Brain pericyte (primary cell): ENCODE results near the gene NR3C1.
"Not testable (repeated sequence)": the region's sequence is repeated elsewhere in the genome, so short reads cannot be mapped to it uniquely, and the experiment has no call there.

Experiments
- DNase-seq: peaks from one replicate; pipeline ENCODE4 v3.0.0-alpha.2; 2012; ENCODE audit warnings: low read depth, low spot score

NR3C1 gene

GRCh38 chr5:143338658-143339366, 64.7 kb downstream of the NR3C1 start:
- no peak for DNase-seq

DNA sequence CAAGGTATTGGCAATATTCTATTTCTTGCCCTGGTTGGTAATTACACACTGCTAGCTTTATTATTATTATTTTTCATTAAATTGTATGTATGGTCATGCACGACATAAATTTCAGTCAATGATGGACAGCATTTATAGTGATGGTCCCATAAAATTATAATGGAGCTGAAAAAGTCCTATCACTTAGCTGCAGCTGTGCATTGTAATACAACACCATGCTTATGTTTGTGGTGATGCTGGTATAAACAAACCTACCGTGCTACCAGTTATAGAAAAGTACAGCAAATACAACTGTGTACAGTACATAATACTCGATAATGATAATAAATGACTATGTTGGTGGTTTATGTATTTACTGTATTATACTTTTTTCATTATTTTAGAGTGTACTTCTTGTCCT, 65.5 kb downstream of the NR3C1 start:
- no peak for DNase-seq

DNA sequence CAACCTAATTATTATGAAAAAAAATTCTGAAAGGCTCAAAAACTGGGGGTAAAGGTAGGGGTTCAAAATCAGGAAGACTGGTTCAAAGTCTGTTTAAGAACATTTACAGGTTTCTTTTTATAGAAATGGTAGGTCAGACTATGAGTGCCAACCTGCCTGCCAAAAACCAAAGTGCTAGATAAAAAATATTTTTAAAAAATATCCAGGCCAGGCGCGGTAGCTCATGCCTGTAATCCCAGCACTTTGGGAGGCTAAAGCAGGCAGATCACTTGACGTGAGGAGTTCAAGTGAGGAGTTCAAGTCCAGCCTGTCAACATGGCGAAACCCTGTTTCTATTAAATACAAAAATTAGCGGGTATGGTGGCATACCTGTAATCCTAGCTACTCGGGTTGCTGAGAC, 67.0 kb downstream of the NR3C1 start:
- DNase-seq: no peak

DNA sequence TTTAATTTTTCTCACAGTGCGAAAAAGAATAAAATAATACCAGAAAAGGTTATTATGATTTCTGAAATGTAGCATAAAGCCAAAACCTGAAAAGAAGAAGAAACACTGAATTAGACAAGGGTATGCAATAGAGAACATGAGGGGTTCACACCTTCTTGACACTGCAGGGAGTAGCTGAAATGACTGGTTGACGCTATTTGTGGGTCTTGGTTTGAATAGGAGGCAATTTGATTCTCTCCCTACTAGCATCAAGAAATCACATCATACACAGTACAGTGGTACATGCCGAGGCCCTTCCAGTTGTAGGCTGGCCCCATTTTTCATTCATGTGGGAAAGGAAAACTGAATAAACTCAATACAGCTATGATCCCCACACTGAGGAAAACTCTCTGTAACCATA, 68.6 kb downstream of the NR3C1 start:
- DNase-seq: no peak

GRCh38 chr5:143334380-143334779, 69.1 kb downstream of the NR3C1 start:
- DNase-seq: not testable (repeated sequence)

GRCh38 chr5:143331956-143332355, 71.5 kb downstream of the NR3C1 start:
- DNase-seq: no peak

- DNase-seq: no peak
These were observed 73.6 kb downstream of the NR3C1 start for GRCh38 chr5:143329843-143330242.

DNA sequence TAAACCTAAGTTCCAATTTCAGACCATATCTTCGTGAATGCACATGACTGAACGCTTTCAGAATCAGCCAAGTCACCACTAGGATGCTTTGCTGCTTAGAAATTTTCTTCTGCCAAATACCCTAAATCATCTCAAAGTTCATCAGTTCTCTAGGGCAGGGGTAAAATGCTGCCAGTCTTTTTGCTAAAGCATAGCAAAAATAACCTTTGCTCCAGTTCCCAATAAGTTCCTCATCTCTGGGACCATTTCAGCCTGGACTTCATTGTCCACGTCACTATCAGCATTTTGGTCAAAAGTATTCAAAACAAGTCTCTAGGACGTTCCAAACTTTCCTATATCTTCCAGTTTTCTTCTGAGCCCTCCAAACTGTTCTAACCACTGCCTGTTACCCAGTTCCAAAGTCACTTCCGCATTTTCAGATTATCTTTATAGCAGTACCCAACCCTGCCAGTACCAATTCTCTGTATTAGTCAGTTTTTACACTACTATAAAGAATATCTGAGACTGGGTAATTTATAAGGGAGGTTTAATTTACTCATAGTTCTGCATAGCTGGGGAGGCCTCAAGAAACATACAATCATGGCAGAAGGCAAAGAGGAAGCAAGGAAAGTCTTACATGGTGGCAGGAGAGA, 74.8 kb downstream of the NR3C1 start:
- no peak for DNase-seq

GRCh38 chr5:143325086-143325485, 78.4 kb downstream of the NR3C1 start:
- not testable (repeated sequence) for DNase-seq

GRCh38 chr5:143322931-143323630, 80.4 kb downstream of the NR3C1 start:
- DNase-seq: not testable (repeated sequence)

DNA sequence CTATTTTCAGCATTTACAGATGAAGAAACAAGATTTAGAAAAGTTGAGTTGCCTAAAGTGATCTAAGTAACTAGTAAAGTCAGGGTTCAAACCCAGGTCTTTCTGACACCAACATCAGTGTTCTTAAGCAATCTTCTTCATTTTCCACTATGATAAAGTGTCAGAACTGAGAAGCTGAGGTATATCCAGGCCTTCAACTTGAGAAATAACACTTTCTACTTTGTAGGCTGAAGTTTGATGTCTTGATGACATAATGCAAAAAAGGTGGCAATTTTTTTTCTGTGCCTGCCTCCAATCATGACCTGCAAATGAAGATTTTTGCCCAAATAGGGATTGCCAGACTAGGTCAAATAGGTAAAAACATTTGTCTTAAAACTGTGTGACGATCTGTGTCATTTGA, 81.3 kb downstream of the NR3C1 start:
- no peak for DNase-seq

GRCh38 chr5:143319437-143320227, 83.9 kb downstream of the NR3C1 start:
- no peak for DNase-seq

DNA sequence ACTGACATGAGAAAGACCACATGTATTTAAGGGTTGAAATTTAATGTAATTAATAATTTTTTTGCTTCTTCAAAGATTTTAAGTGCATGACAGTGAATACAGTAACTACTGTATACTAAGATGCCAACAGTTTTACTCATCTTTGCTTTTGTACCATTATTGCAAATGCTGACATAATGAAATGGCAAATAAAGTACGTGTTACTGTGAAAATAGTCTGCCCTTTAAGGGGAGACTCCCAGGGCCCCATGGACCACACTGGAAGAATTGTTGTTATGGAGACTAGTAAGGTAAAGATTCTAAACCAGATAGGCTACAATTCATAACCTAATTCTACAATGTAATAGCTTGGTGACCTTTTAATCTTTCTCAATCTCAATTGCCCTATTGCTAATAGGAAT, 84.7 kb downstream of the NR3C1 start:
- DNase-seq: no peak

GRCh38 chr5:143318270-143318669, 85.2 kb downstream of the NR3C1 start:
- no peak for DNase-seq

DNA sequence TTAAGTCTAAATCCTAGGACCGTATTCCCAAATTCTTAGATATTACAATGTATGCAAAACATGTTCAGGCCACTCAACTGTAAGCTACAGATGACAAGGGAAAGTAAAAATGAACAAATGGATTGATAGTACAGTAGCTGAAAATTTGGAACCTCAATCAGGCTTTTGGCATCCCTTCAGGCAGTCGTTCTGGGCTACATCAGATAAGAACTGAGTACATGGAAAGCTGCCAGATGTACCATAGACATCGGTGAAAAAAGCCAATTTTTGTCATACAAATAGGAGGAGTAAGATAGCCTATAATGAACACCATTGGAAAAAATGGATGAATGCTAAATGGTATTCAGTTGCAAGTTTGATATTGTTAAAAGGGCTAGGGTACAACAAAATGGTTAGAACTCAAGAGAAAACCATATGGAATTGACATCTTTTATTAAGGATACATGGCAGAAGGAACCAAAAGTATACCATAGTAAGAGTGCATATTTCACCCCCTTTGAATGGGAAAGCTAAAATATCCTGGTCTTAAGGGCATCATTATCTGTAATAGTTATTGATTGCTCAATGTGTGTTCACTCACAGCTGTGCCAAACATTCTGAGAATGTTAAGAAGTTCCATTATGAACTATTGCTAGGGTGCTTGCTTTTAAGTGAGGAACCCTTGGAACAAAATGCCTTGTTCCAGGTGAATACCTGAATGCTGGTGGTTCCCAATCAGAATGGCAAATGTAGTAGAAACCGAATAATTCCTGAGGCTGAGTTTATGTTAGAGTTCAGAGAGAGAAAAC, 86.4 kb downstream of the NR3C1 start:
- DNase-seq: no peak

DNA sequence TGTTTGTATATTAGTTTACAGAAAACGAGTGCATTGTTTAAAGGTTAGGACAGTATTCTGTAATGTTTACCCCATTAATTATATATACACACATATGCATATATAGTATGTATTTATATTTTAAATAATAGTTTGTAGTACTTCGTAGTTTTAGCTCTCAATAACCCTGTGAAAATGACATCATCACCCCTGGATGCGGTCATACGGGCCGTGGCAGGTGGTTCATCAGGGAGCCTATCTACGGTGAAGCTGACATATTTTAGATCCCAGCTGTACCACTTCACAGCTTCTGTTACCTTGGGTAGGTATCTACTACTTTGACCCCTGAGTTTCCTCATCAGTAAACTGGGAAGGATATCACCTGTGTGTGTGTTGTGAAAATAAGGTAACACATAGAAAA, 87.1 kb downstream of the NR3C1 start:
- no peak for DNase-seq

DNA sequence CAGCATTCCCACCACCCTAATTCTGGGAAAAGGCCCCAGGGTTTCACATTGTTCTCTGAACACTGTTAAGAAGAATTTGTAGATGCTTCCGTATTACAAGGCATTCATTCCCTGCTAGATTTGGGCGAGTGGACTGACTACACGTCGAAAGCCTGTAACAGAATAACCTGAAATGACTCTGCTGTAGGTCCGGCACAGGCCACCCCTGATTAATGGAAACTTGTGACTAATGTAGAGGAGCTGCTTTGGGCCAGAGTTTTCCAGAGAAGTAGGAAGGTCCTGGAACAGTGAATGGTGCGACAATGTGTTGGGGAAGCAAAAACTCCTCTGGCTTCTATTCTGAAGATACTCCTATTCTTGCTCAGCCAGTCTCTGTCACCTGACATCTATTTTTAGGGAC, 87.6 kb downstream of the NR3C1 start:
- DNase-seq: no peak

- DNase-seq: no peak
These were observed 88.3 kb downstream of the NR3C1 start for GRCh38 chr5:143315214-143315613.

GRCh38 chr5:143314659-143315058, 88.8 kb downstream of the NR3C1 start:
- DNase-seq: no peak

DNA sequence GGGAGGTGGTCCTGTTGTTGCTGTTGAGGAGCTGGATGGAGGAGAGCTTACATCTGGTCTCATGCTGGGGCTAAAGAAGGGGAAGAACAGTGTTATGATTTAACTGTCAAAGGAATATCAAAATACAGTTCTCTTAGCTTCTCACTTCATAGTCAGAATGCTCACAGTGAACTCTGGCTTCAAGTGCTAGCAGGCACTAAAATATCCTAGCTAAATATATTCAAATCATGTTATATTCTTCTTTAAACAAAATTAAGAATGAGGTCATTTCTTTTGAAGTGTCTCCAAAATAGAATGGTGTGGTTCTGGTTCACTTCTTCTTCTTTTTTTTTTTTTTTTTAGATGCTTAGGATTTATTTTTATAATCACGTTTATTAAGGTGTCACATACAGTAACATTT, 89.4 kb downstream of the NR3C1 start:
- DNase-seq: no peak

DNA sequence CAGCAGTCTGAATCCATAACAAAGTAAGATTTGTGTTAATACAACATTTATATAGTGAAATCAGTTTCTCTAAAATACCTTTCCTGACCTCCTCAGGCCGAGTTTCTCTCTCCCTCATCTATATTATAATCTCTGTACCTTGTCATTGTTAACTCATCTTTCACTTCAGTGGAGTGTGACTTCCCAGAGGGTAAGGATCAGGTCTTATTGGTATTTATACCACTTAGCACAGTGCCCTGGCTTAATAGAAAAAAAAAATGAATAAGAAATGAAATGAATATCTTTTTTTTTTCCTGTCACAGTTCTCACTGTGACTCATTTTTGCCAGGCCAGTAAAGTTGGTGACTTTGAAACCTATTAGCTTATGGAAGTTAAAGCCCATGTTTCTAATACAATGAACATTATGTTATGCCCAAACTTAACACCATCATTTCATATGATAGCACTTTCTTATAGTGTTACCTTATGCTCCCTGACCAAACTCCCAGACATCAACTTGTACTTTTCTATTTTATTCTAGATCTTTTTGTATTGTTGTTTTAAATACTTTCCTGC, 90.1 kb downstream of the NR3C1 start:
- DNase-seq: no peak
